Breast epithelium (tissue), 4 donors: ENCODE results near the gene BPHL. TPM values are rescaled to one million over a fixed set of nuclear protein-coding genes. Genes with fewer than 3 reads are reported as not detected.
A peak's percentile ranks its signal among the peaks of the same experiment; 100 is the strongest.

Experiments used
- DNase-seq, 2 donors: peaks; one replicate each; pipeline ENCODE4 v3.0.0-alpha.2; 2019; ENCODE audit warnings: low spot score in 2 of 2
- H3K27ac ChIP-seq, 2 donors: fragments of 200-600 bp; sonication (generic) in 1 of 2; one replicate each; pipeline ENCODE4 v1.5.1; 2016 to 2019; ENCODE audit warnings: mild to moderate bottlenecking in 1 of 2
- H3K27me3 ChIP-seq, 2 donors: fragments of 200-600 bp; sonication (generic) in 1 of 2; one replicate each; pipeline versions ENCODE4 v1.5.1 to v1.6.0; 2017 to 2019; ENCODE audit warnings: control low read depth in 1 of 2, mild to moderate bottlenecking in 1 of 2
- H3K36me3 ChIP-seq: fragments of 200-600 bp; one replicate; pipeline ENCODE4 v1.5.1; 2019
- H3K4me1 ChIP-seq, 2 donors: fragments of 200-600 bp; sonication (generic); one replicate each; pipeline ENCODE4 v1.5.1; 2016 to 2019; ENCODE audit warnings: control low read depth in 1 of 2
- H3K4me3 ChIP-seq, 3 donors: fragments of 200-600 bp; sonication (generic); 1 replicate in 2 of 3; 2 replicates in 1 of 3; pipeline ENCODE4 v1.5.1; 2016 to 2019; ENCODE audit warnings: mild to moderate bottlenecking in 3 of 3, moderate library complexity in 2 of 3
- H3K9me3 ChIP-seq, 2 donors: fragments of 200-600 bp; sonication (generic) in 1 of 2; one replicate each; pipeline ENCODE4 v1.5.1; 2016 to 2019; ENCODE audit warnings: control low read depth in 1 of 2
- CTCF ChIP-seq, 3 donors: fragments of 450-650 bp; IDR thresholded peaks; one replicate each; pipeline ENCODE4 v1.5.1; 2016 to 2017; ENCODE audit warnings: antibody characterized with exemption in 3 of 3, mild to moderate bottlenecking in 3 of 3, moderate library complexity in 3 of 3
- POLR2A ChIP-seq: fragments of 450-650 bp; IDR thresholded peaks from one replicate; pipeline ENCODE4 v1.6.1; 2016; ENCODE audit warnings: antibody characterized with exemption, mild to moderate bottlenecking, moderate library complexity
- POLR2AphosphoS5 ChIP-seq, 3 donors: sonication (generic); formaldehyde crosslinking; IDR thresholded peaks; one replicate each; pipeline ENCODE4 v1.6.1; 2017; ENCODE audit warnings: antibody characterized with exemption in 3 of 3
- intact Hi-C: fragments of 100-400 bp; cut with DNase I; formaldehyde crosslinking; loops from one replicate; pipeline ENCODE4 v1.15.1; 2023; ENCODE audit warnings: low total_unique reads
- total RNA-seq, 3 donors: library from RNA; depleted of rRNA; stranded (reverse); fragments of >200 nt; gene quantifications; one replicate each; pipeline ENCODE4 v1.1.0, GENCODE V29; 2016

The BPHL gene
- total RNA-seq = 10 to 100 TPM; 15.4 to 19.4 (median 19.3) TPM

- peak; percentile 92 to 98 for DNase-seq
- H3K27ac ChIP-seq = peak within 1 kb of the TSS; percentile 92 to 94
- H3K36me3 ChIP-seq = no peaks in the 10 kb centered on the region
- intact Hi-C loops = no loop called here
- H3K4me3 ChIP-seq = peak within 1 kb of the TSS; percentile 72 to 95 (median 93)
- peak; percentile 70 to 89 (median 81) for TF ChIP-seq POLR2AphosphoS5 (IDR thresholded peaks at IDR 0.05)
- no peak for TF ChIP-seq POLR2A
- no peaks in the 10 kb centered on the region for H3K4me1 ChIP-seq
- no peaks in the 10 kb centered on the region for H3K27me3 ChIP-seq
- H3K9me3 ChIP-seq = no peaks in the 10 kb centered on the region
Observed at GRCh38 chr6:3118353-3119039, at the start of gene BPHL. TSS of gene BPHL (plus strand) at chr6:3118711. CDS start at chr6:3118741, 30 bp downstream.

- no peak overlapping the region for H3K27ac ChIP-seq
- no peaks in the 10 kb centered on the region for H3K4me1 ChIP-seq
- DNase-seq = no peak
- intact Hi-C loops = no loop called here
- H3K36me3 ChIP-seq = no peaks in the 10 kb centered on the region
- H3K4me3 ChIP-seq = no peak overlapping the region
- H3K9me3 ChIP-seq = no peaks in the 10 kb centered on the region
- H3K27me3 ChIP-seq = no peaks in the 10 kb centered on the region
- TF ChIP-seq CTCF (IDR thresholded peaks at IDR 0.05) (no peak), POLR2A (no peak), POLR2AphosphoS5 (IDR thresholded peaks at IDR 0.05) (no peak)
Observed at GRCh38 chr6:3071568-3071967, 46.9 kb upstream of the BPHL start.

- no peak overlapping the region for H3K27ac ChIP-seq
- H3K9me3 ChIP-seq = no peaks in the 10 kb centered on the region
- H3K27me3 ChIP-seq = no peaks in the 10 kb centered on the region
- no peak overlapping the region for H3K4me3 ChIP-seq
- no peaks in the 10 kb centered on the region for H3K36me3 ChIP-seq
- TF ChIP-seq POLR2AphosphoS5 (IDR thresholded peaks at IDR 0.05) = no peak
- no peak for TF ChIP-seq CTCF (IDR thresholded peaks at IDR 0.05)
- TF ChIP-seq POLR2A = no peak
- intact Hi-C loops = no loop called here
- H3K4me1 ChIP-seq = no peaks in the 10 kb centered on the region
- no peak for DNase-seq
Observed at GRCh38 chr6:3072798-3073197, 45.7 kb upstream of the BPHL start.

- Histone ChIP-seq H3K9me3 (no peaks in the 10 kb centered on the region), H3K27ac (no peak overlapping the region), H3K4me1 (no peaks in the 10 kb centered on the region), H3K36me3 (no peaks in the 10 kb centered on the region), H3K4me3 (no peak overlapping the region), H3K27me3 (no peaks in the 10 kb centered on the region)
- intact Hi-C loops = no loop called here
- no peak for TF ChIP-seq POLR2AphosphoS5 (IDR thresholded peaks at IDR 0.05)
- no peak for TF ChIP-seq CTCF (IDR thresholded peaks at IDR 0.05)
- TF ChIP-seq POLR2A = no peak
- no peak for DNase-seq
Observed at GRCh38 chr6:3073382-3073781, 45.1 kb upstream of the BPHL start.

GRCh38 chr6:3075772-3076113, 42.8 kb upstream of the BPHL start:
- Histone ChIP-seq H3K4me3 (no peak overlapping the region), H3K9me3 (no peaks in the 10 kb centered on the region), H3K4me1 (no peaks in the 10 kb centered on the region), H3K27ac (no peak overlapping the region), H3K27me3 (no peaks in the 10 kb centered on the region), H3K36me3 (no peaks in the 10 kb centered on the region)
- TF ChIP-seq CTCF (IDR thresholded peaks at IDR 0.05) (no peak), POLR2A (no peak), POLR2AphosphoS5 (IDR thresholded peaks at IDR 0.05) (no peak)
- DNase-seq = no peak
- intact Hi-C loops = no loop called here
